ENCODE measurements around the gene MEF2B. TPM values are rescaled to one million over a fixed set of nuclear protein-coding genes. Genes with fewer than 3 reads are reported as not detected.

MEF2B gene
- total and polyA plus RNA-seq, 10 of the 15 experiments (the other 5 are each of a cell fraction or from before 2014, with no cell fraction given), result 0.09 to 33.0 (median 8.9) TPM

GRCh38 chr19:19155495-19156219 is 14.4 kb downstream of the MEF2B start (continued):
- TF ChIP-seq IRF5 (IDR thresholded peaks at IDR 0.05; ENCODE audit: borderline replicate concordance) (no peak), MTA2 (IDR thresholded peaks at IDR 0.05; ENCODE audit: low read depth) (peak; percentile 35; the same call in 1 of the 2 replicates), ZNF24 (IDR thresholded peaks at IDR 0.05) (no peak), NFIC (IDR thresholded peaks at IDR 0.05; ENCODE audit: low read depth, low read length) (0 out of 2 replicates have a peak, but pooled peaks have one; percentile 48), MYB (IDR thresholded peaks at IDR 0.05; ENCODE audit: borderline replicate concordance, low read depth, low read length) (no peak), CHD1 (IDR thresholded peaks at IDR 0.05; ENCODE audit: low read depth, low read length) (no peak), EED (IDR thresholded peaks at IDR 0.05; ENCODE audit: low read depth) (peak; percentile 80), SRF (IDR thresholded peaks at IDR 0.05; ENCODE audit: low read depth in 2 of 2, low read length in 2 of 2) (no peak), BCLAF1 (IDR thresholded peaks at IDR 0.05) (no peak), SPI1 (IDR thresholded peaks at IDR 0.05; ENCODE audit: borderline replicate concordance, insufficient read depth, low read depth, low read length) (0 out of 2 replicates have a peak, but pooled peaks have one; percentile 19), CBFB (IDR thresholded peaks at IDR 0.05; ENCODE audit: low read depth) (peak; percentile 75), KDM1A (IDR thresholded peaks at IDR 0.05; ENCODE audit: borderline replicate concordance) (no peak), RAD21 (IDR thresholded peaks at IDR 0.05; ENCODE audit: insufficient read depth, low read depth, low read length) (no peak), IKZF2 (IDR thresholded peaks at IDR 0.05) (peak; percentile 71 to 73; a peak in 3 of 4 replicates), SMC3 (IDR thresholded peaks at IDR 0.05; ENCODE audit: borderline replicate concordance, low read length) (no peak), ZZZ3 (IDR thresholded peaks at IDR 0.05; ENCODE audit: control insufficient read depth, insufficient read length, low read depth) (no peak), LARP7 (IDR thresholded peaks at IDR 0.05) (no peak), RBBP5 (conservative IDR thresholded peaks at IDR 0.05) (no peak), SKIL (IDR thresholded peaks at IDR 0.05; ENCODE audit: low read depth, poor library complexity, severe bottlenecking) (peak; percentile 76), MEF2B (IDR thresholded peaks at IDR 0.05; ENCODE audit: partially characterized antibody, poor library complexity, severe bottlenecking) (peak; percentile 71), NBN (IDR thresholded peaks at IDR 0.05) (no peak; the same call in none of the 2 replicates)
